Breast epithelium (tissue), 4 donors: ENCODE data around the gene RNF130. TPM values are rescaled to one million over a fixed set of nuclear protein-coding genes. Genes with fewer than 3 reads are reported as not detected.
"Not testable (repeated sequence)": the region's sequence is repeated elsewhere in the genome, so short reads cannot be mapped to it uniquely, and the experiment has no call there.

Experiments used
- DNase-seq, 2 donors: peaks; one replicate each; pipeline ENCODE4 v3.0.0-alpha.2; 2019; ENCODE audit warnings: low spot score in 2 of 2
- H3K27ac ChIP-seq, 2 donors: fragments of 200-600 bp; sonication (generic) in 1 of 2; one replicate each; pipeline ENCODE4 v1.5.1; 2016 to 2019; ENCODE audit warnings: mild to moderate bottlenecking in 1 of 2
- H3K27me3 ChIP-seq, 2 donors: fragments of 200-600 bp; sonication (generic) in 1 of 2; one replicate each; pipeline versions ENCODE4 v1.5.1 to v1.6.0; 2017 to 2019; ENCODE audit warnings: control low read depth in 1 of 2, mild to moderate bottlenecking in 1 of 2
- H3K36me3 ChIP-seq: fragments of 200-600 bp; one replicate; pipeline ENCODE4 v1.5.1; 2019
- H3K4me1 ChIP-seq, 2 donors: fragments of 200-600 bp; sonication (generic); one replicate each; pipeline ENCODE4 v1.5.1; 2016 to 2019; ENCODE audit warnings: control low read depth in 1 of 2
- H3K4me3 ChIP-seq, 3 donors: fragments of 200-600 bp; sonication (generic); 1 replicate in 2 of 3; 2 replicates in 1 of 3; pipeline ENCODE4 v1.5.1; 2016 to 2019; ENCODE audit warnings: mild to moderate bottlenecking in 3 of 3, moderate library complexity in 2 of 3
- H3K9me3 ChIP-seq, 2 donors: fragments of 200-600 bp; sonication (generic) in 1 of 2; one replicate each; pipeline ENCODE4 v1.5.1; 2016 to 2019; ENCODE audit warnings: control low read depth in 1 of 2
- POLR2A ChIP-seq: fragments of 450-650 bp; IDR thresholded peaks from one replicate; pipeline ENCODE4 v1.6.1; 2016; ENCODE audit warnings: antibody characterized with exemption, mild to moderate bottlenecking, moderate library complexity
- POLR2AphosphoS5 ChIP-seq, 3 donors: sonication (generic); formaldehyde crosslinking; IDR thresholded peaks; one replicate each; pipeline ENCODE4 v1.6.1; 2017; ENCODE audit warnings: antibody characterized with exemption in 3 of 3
- intact Hi-C: fragments of 100-400 bp; cut with DNase I; formaldehyde crosslinking; loops from one replicate; pipeline ENCODE4 v1.15.1; 2023; ENCODE audit warnings: low total_unique reads
- total RNA-seq, 3 donors: library from RNA; depleted of rRNA; stranded (reverse); fragments of >200 nt; gene quantifications; one replicate each; pipeline ENCODE4 v1.1.0, GENCODE V29; 2016
- TF ChIP-seq, protein P1 (sequence below), 3 donors: fragments of 450-650 bp; IDR thresholded peaks; one replicate each; pipeline ENCODE4 v1.5.1; 2016 to 2017; ENCODE audit warnings: antibody characterized with exemption in 3 of 3, mild to moderate bottlenecking in 3 of 3, moderate library complexity in 3 of 3

Gene RNF130
- total RNA-seq, 3 donors from 2014 or later: 114 to 267 (median 143) TPM

DNA sequence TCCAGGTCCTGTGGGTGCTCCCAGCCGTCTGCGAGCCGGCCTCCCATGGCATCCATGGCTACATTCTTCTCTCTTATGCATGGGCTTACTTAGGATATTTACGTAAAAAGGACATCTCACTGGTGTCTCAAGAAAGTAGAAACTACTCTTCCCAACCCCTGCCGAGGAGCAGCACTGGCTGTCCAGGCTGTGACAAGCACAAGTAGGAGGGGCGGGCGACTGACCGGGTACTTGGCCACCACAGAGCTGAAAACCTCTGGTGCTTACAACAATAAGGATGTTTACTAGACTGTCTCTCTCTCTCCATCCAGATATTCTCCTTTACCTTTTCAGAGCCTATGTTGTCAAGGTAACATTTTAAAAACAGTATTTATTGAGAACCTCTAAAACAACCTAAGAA, 107.5 kb downstream of the RNF130 start:
- H3K36me3 ChIP-seq: peaks cover 11% of the 10 kb centered on the region
- DNase-seq: no peak
- intact Hi-C loops: no loop called here

DNA sequence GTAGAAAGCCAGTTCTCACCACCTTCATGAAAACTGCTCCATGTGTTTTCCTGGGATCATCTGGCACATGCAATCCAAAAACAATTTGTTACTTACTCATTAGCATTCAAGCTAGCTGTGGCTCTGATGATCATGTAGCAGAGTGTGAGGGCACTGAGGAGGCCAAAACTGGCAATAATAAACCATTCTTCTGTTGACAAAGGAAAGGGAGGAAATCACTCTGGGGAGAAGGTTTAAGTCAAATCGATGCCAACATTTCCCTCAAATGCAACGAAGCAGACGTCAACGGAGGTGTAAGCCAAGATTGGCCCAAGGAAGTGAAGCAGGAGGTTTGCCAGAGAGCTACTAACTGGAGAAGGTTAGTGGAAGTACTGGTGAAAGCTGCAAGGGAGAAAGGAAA, 108.2 kb downstream of the RNF130 start:
- H3K27ac ChIP-seq: no peak overlapping the region
- intact Hi-C loops: no loop called here
- H3K9me3 ChIP-seq: no peaks in the 10 kb centered on the region
- DNase-seq: no peak
- H3K4me3 ChIP-seq: no peak overlapping the region
- TF ChIP-seq POLR2A (no peak), POLR2AphosphoS5 (IDR thresholded peaks at IDR 0.05) (no peak)
- TF ChIP-seq, protein P1, sequence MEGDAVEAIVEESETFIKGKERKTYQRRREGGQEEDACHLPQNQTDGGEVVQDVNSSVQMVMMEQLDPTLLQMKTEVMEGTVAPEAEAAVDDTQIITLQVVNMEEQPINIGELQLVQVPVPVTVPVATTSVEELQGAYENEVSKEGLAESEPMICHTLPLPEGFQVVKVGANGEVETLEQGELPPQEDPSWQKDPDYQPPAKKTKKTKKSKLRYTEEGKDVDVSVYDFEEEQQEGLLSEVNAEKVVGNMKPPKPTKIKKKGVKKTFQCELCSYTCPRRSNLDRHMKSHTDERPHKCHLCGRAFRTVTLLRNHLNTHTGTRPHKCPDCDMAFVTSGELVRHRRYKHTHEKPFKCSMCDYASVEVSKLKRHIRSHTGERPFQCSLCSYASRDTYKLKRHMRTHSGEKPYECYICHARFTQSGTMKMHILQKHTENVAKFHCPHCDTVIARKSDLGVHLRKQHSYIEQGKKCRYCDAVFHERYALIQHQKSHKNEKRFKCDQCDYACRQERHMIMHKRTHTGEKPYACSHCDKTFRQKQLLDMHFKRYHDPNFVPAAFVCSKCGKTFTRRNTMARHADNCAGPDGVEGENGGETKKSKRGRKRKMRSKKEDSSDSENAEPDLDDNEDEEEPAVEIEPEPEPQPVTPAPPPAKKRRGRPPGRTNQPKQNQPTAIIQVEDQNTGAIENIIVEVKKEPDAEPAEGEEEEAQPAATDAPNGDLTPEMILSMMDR (IDR thresholded peaks at IDR 0.05): no peak
- H3K27me3 ChIP-seq: no peaks in the 10 kb centered on the region
- no peaks in the 10 kb centered on the region for H3K4me1 ChIP-seq
- peaks cover 11% of the 10 kb centered on the region for H3K36me3 ChIP-seq

More for the DNA sequence above, 107.5 kb downstream of the RNF130 start:
- Histone ChIP-seq H3K4me3 (no peak overlapping the region), H3K27ac (no peak overlapping the region), H3K27me3 (no peaks in the 10 kb centered on the region), H3K4me1 (no peaks in the 10 kb centered on the region), H3K9me3 (no peaks in the 10 kb centered on the region)
- no peak for TF ChIP-seq POLR2A
- no peak for TF ChIP-seq POLR2AphosphoS5 (IDR thresholded peaks at IDR 0.05)
- TF ChIP-seq, protein P1 (IDR thresholded peaks at IDR 0.05): no peak

DNA sequence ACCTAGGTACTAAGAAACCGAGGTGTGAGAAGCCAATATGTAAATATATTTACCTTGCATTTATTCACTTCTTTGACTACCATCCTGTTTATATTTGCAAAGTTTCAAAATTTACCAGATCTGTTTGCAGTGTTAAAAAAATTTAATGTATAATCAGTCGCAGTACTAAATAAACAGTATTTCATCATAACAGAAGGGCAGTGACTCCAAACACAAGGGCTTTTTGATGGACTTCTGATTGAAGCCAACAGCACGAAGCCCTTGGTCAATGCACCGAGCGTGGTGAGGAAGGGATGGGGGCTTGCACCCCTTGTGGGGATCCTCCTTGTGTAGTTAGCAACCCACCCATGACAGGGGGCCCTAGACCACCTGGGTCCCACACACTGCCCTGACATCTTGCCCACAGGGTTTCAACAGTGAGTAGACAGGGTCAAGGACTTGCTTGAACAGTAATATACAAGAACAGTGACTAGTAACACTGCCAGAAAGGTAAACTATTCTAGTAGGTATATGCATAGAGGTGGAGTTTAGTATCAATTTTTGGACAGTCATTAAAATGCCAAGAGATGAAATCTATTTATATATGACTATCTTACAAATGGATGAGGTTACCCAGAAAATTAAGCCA, 111.2 kb downstream of the RNF130 start:
- H3K36me3 ChIP-seq: no peaks in the 10 kb centered on the region
- H3K9me3 ChIP-seq: no peaks in the 10 kb centered on the region
- H3K27ac ChIP-seq: no peak overlapping the region
- no peaks in the 10 kb centered on the region for H3K4me1 ChIP-seq
- intact Hi-C loops: no loop called here
- no peak for TF ChIP-seq POLR2AphosphoS5 (IDR thresholded peaks at IDR 0.05)
- TF ChIP-seq, protein P1 (IDR thresholded peaks at IDR 0.05): no peak
- no peak for TF ChIP-seq POLR2A
- no peaks in the 10 kb centered on the region for H3K27me3 ChIP-seq
- no peak overlapping the region for H3K4me3 ChIP-seq
- no peak for DNase-seq

GRCh38 chr5:179959641-179960040, 111.9 kb downstream of the RNF130 start:
- Histone ChIP-seq H3K4me1 (no peaks in the 10 kb centered on the region), H3K27me3 (no peaks in the 10 kb centered on the region), H3K27ac (no peak overlapping the region), H3K9me3 (no peaks in the 10 kb centered on the region), H3K4me3 (no peak overlapping the region), H3K36me3 (no peaks in the 10 kb centered on the region)
- no peak for DNase-seq
- intact Hi-C loops: loop anchor here (2.0 kb wide), 1 partner anchor 57 kb away; no protein-coding TSS in a partner anchor
- TF ChIP-seq, protein P1 (IDR thresholded peaks at IDR 0.05): no peak
- TF ChIP-seq POLR2A (no peak), POLR2AphosphoS5 (IDR thresholded peaks at IDR 0.05) (no peak)

DNA sequence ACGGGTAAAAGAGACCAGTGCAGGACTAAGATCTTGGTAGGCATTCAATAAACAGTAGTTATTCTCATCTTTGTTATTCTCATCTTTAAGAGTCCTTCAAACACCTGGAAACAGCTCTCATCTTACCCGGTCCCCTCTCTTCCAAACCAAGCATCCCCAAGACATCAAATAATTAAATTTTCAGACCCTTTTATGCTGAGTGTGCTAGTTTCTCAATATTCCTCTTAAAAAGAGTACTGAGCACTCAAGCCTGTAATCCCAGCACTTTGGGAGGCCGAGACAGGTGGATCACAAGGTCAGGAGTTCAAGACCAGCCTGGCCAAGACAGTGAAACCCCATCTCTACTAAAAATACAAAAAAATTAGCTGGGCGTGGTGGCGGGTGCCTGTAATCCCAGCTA, 112.4 kb downstream of the RNF130 start:
- intact Hi-C loops: loop anchor here (2.0 kb wide), 1 partner anchor 56 kb away; no protein-coding TSS in a partner anchor
- H3K27me3 ChIP-seq, H3K27ac ChIP-seq, H3K4me1 ChIP-seq, H3K4me3 ChIP-seq, H3K9me3 ChIP-seq, H3K36me3 ChIP-seq, DNase-seq: not testable (repeated sequence)
